HL-60 (cell line): ENCODE results near the gene KIAA1217.

ENCODE experiments used
- CTCF ChIP-seq: IDR thresholded peaks from one replicate; pipeline ENCODE4 v1.5.1; 2011; ENCODE audit warnings: low read length, control low read depth, inconsistent platforms; ENCODE audit not compliant: insufficient read depth
- GABPA ChIP-seq: IDR thresholded peaks from 2 replicates; pipeline ENCODE4 v1.6.1; 2012; ENCODE audit warnings: low read depth
- POLR2AphosphoS5 ChIP-seq: IDR thresholded peaks from 2 replicates; pipeline ENCODE4 v1.6.1; 2012; ENCODE audit warnings: low read depth
- REST ChIP-seq: IDR thresholded peaks from 2 replicates; pipeline ENCODE4 v1.6.1; 2012; ENCODE audit warnings: low read depth; ENCODE audit not compliant: insufficient replicate concordance
- SPI1 ChIP-seq: IDR thresholded peaks from 2 replicates; pipeline ENCODE4 v1.6.1; 2012; ENCODE audit warnings: low read depth, mild to moderate bottlenecking, borderline replicate concordance

GRCh38 chr10:24214762-24215161 lies 5.8 kb downstream of the KIAA1217 start:
- TF ChIP-seq CTCF, result no peak
- no peak for TF ChIP-seq POLR2AphosphoS5
- TF ChIP-seq SPI1, result no peak
- no peak for TF ChIP-seq GABPA
- no peak for TF ChIP-seq REST
